Measurements from ENCODE around the gene TMEM59L. TPM values are rescaled to one million over a fixed set of nuclear protein-coding genes. Genes with fewer than 3 reads are reported as not detected.

The TMEM59L gene
- total and polyA plus RNA-seq, 9 of the 15 experiments (the other 6 are each of a cell fraction or from before 2014, with no cell fraction given) = 0.37 TPM; not detected in 8

DNA sequence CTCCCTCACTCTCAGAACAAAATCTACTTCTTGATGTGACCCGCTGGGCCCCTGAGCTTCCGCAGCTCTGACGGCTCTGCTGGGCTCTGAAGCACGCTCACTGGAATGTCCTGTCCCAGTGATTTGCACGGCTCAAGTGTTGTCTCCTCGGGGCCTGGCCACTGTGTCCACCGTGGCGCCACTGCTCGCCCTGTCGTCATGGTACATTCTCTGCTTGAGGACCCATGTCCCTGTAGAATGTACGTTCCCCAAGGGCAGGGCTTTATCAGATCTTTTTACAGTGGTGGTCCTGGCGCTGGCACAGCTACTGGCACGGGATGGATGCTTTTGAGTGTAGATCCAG is 36.3 kb downstream of the TMEM59L start:
- H4K20me1 ChIP-seq (replicated peaks; ENCODE audit: control insufficient read depth, insufficient read depth, low read length) = peaks cover 44% of the 10 kb centered on the region
- no TSS peak for BruUV-seq (replicated peaks)
- intact Hi-C loops (cut with micrococcal nuclease) (no loop called here), in situ Hi-C loops (cut with MboI) (no loop called here)
- peak overlapping the region in 1 of 2 experiments; percentile 55; a peak in 2 of 4 replicates for H3K9ac ChIP-seq (ENCODE audit: insufficient read depth in 1 of 2, low read depth in 2 of 2, low read length in 2 of 2)
- no peak overlapping the region for H2AFZ ChIP-seq (ENCODE audit: low read depth, low read length)
- H3K4me1 ChIP-seq (replicated peaks in 1 of 2; ENCODE audit: control insufficient read depth in 2 of 2, insufficient read depth in 2 of 2, low read length in 2 of 2) = peaks cover 6 to 52% of the 10 kb centered on the region in 2 experiments; a peak in 3 of 5 replicates
- CTCF ChIA-PET (ENCODE audit: low intra/inter-chr PET ratio) = no interaction called here
- no peak overlapping the region for H3K4me2 ChIP-seq (ENCODE audit: insufficient read depth, low read length)
- no peak overlapping the region for H3K27ac ChIP-seq (ENCODE audit: extremely low read depth, low read depth, low read length)
- ATAC-seq (no peak), FAIRE-seq (no peak), DNase-seq (ENCODE audit: extremely low read depth in 1 of 4, low spot score in 3 of 4) (no peak)
- peaks cover 5% of the 10 kb centered on the region; the same call in 2 of the 3 replicates for H3K79me2 ChIP-seq (ENCODE audit: control insufficient read depth, insufficient read depth, low read length)
- POLR2A ChIA-PET = interaction anchor here (0.8 to 1.1 kb wide), 2 partner anchors 9 to 11 kb away, joined by 3 read pairs; no protein-coding TSS in a partner anchor
- WGBS (ENCODE audit: insufficient coverage, low coverage, missing lambda C conversion rate) = 80% methylated on average over 11 of the region's 13 CpGs
- H3K4me3 ChIP-seq = no peak overlapping the region
- H3K36me3 ChIP-seq (ENCODE audit: control insufficient read depth, insufficient read depth, low read length) = peaks cover 2% of the 10 kb centered on the region; the same call in 1 of the 3 replicates
- H3K27me3 ChIP-seq (ENCODE audit: control insufficient read depth in 2 of 2, insufficient read depth in 2 of 2, low read length in 2 of 2) = no peaks in the 10 kb centered on the region
- TF ChIP-seq, protein P1, sequence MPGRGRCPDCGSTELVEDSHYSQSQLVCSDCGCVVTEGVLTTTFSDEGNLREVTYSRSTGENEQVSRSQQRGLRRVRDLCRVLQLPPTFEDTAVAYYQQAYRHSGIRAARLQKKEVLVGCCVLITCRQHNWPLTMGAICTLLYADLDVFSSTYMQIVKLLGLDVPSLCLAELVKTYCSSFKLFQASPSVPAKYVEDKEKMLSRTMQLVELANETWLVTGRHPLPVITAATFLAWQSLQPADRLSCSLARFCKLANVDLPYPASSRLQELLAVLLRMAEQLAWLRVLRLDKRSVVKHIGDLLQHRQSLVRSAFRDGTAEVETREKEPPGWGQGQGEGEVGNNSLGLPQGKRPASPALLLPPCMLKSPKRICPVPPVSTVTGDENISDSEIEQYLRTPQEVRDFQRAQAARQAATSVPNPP (IDR thresholded peaks at IDR 0.05; ENCODE audit: borderline replicate concordance, insufficient read depth, insufficient read length) = no peak
- no peaks in the 10 kb centered on the region for H3K9me3 ChIP-seq (replicated peaks; ENCODE audit: control insufficient read depth, insufficient read depth, low read depth, low read length)
- peaks cover 8% of the 10 kb centered on the region for H3K9me1 ChIP-seq (ENCODE audit: control insufficient read depth, insufficient read depth, low read length)

DNA sequence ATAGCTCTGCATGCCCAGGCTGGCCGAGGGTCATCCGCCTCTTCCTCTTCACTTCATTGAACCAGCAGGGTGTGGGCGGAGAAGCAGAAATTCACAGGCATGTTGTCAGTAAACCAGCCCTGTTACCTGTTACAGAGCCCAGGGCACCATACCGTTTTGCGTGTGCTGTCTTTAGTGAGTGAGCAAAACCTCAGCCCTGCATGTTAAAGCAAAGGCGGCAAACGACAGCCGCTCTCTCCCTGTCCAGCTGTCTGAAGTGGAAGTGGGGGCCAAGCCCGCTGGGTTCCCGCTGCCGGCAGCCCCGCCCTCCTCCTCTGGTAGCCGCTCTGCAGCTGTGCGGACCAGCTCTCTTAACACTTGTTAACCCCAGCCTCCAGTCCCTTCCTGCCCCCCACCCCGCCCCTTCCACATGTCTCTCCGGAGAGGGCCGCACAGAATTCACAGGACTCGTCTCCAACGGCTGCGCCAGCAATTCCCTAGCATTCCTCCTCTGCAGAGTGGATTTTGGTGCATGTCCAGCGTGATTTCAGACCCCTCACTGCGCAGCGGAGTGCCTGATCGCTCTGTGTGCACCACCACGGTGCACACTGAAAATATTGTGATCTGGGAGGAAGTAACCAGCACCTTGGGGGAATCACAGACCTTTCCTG is 36.8 kb downstream of the TMEM59L start:
- H3K27ac ChIP-seq (ENCODE audit: extremely low read depth, low read depth, low read length) = no peak overlapping the region
- no peaks in the 10 kb centered on the region for H3K9me3 ChIP-seq (replicated peaks; ENCODE audit: control insufficient read depth, insufficient read depth, low read depth, low read length)
- no peak overlapping the region for H3K4me3 ChIP-seq
- in situ Hi-C loops (cut with MboI) (no loop called here), intact Hi-C loops (cut with micrococcal nuclease) (no loop called here)
- H4K20me1 ChIP-seq (replicated peaks; ENCODE audit: control insufficient read depth, insufficient read depth, low read length) = peaks cover 39% of the 10 kb centered on the region
- CTCF ChIA-PET (ENCODE audit: low intra/inter-chr PET ratio) = no interaction called here
- POLR2A ChIA-PET = interaction anchor here (0.7 to 1.1 kb wide), 2 partner anchors 12 to 321 kb away, joined by 3 read pairs; no protein-coding TSS in a partner anchor
- H3K79me2 ChIP-seq (ENCODE audit: control insufficient read depth, insufficient read depth, low read length) = peaks cover 5% of the 10 kb centered on the region; the same call in 2 of the 3 replicates
- peaks cover 6 to 51% of the 10 kb centered on the region in 2 experiments; a peak in 3 of 5 replicates for H3K4me1 ChIP-seq (replicated peaks in 1 of 2; ENCODE audit: control insufficient read depth in 2 of 2, insufficient read depth in 2 of 2, low read length in 2 of 2)
- ATAC-seq = peak; percentile 25; the same call in 1 of the 3 replicates
- no peak overlapping the region for H2AFZ ChIP-seq (ENCODE audit: low read depth, low read length)
- TF ChIP-seq, protein P2, sequence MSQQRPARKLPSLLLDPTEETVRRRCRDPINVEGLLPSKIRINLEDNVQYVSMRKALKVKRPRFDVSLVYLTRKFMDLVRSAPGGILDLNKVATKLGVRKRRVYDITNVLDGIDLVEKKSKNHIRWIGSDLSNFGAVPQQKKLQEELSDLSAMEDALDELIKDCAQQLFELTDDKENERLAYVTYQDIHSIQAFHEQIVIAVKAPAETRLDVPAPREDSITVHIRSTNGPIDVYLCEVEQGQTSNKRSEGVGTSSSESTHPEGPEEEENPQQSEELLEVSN (IDR thresholded peaks at IDR 0.05; ENCODE audit: borderline replicate concordance in 1 of 2, extremely low read depth in 1 of 2, insufficient read depth in 1 of 2, insufficient read length in 1 of 2, low read depth in 1 of 2, low read length in 1 of 2, poor library complexity in 1 of 2, severe bottlenecking in 1 of 2) = peak in 1 of 2 experiments; percentile 9
- TF ChIP-seq, protein P3, sequence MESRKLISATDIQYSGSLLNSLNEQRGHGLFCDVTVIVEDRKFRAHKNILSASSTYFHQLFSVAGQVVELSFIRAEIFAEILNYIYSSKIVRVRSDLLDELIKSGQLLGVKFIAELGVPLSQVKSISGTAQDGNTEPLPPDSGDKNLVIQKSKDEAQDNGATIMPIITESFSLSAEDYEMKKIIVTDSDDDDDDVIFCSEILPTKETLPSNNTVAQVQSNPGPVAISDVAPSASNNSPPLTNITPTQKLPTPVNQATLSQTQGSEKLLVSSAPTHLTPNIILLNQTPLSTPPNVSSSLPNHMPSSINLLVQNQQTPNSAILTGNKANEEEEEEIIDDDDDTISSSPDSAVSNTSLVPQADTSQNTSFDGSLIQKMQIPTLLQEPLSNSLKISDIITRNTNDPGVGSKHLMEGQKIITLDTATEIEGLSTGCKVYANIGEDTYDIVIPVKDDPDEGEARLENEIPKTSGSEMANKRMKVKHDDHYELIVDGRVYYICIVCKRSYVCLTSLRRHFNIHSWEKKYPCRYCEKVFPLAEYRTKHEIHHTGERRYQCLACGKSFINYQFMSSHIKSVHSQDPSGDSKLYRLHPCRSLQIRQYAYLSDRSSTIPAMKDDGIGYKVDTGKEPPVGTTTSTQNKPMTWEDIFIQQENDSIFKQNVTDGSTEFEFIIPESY (CRISPR knock-in tag; IDR thresholded peaks at IDR 0.05) = peak; percentile 72
- no peak for TF ChIP-seq NFIC (IDR thresholded peaks at IDR 0.05)
- WGBS (ENCODE audit: insufficient coverage, low coverage, missing lambda C conversion rate) = 85% methylated on average over 19 of the region's 25 CpGs
- no peak overlapping the region for H3K4me2 ChIP-seq (ENCODE audit: insufficient read depth, low read length)
- no TSS peak for BruUV-seq (replicated peaks)
- no peaks in the 10 kb centered on the region for H3K27me3 ChIP-seq (ENCODE audit: control insufficient read depth in 2 of 2, insufficient read depth in 2 of 2, low read length in 2 of 2)
- FAIRE-seq = no peak
- DNase-seq (ENCODE audit: extremely low read depth in 1 of 4, low spot score in 3 of 4) = no peak
- peak overlapping the region in 1 of 2 experiments; percentile 55; a peak in 1 of 4 replicates for H3K9ac ChIP-seq (ENCODE audit: insufficient read depth in 1 of 2, low read depth in 2 of 2, low read length in 2 of 2)
- peaks cover 2% of the 10 kb centered on the region; the same call in 1 of the 3 replicates for H3K36me3 ChIP-seq (ENCODE audit: control insufficient read depth, insufficient read depth, low read length)
- peaks cover 8% of the 10 kb centered on the region for H3K9me1 ChIP-seq (ENCODE audit: control insufficient read depth, insufficient read depth, low read length)
